SJSA1 (cell line): ENCODE data around the gene HBEGF. TPM values are rescaled to one million over a fixed set of nuclear protein-coding genes. Genes with fewer than 3 reads are reported as not detected.

Source experiments
- DNase-seq, 2 experiments: peaks; one replicate each; pipeline ENCODE4 v3.0.0-alpha.2; 2015 to 2020; ENCODE audit warnings: low spot score in 2 of 2, low read depth in 1 of 2
- H3K27ac ChIP-seq: fragments of 250-450 bp; sonication (Bioruptor Pico); 2 replicates; pipeline ENCODE4 v1.5.1; 2020; ENCODE audit warnings: mild to moderate bottlenecking, moderate library complexity
- H3K27me3 ChIP-seq: fragments of 250-450 bp; sonication (Bioruptor Pico); replicated peaks from 2 replicates; pipeline ENCODE4 v1.5.1; 2020; ENCODE audit warnings: mild to moderate bottlenecking, moderate library complexity
- H3K36me3 ChIP-seq: fragments of 250-450 bp; sonication (Bioruptor Pico); 2 replicates; pipeline ENCODE4 v1.5.1; 2020; ENCODE audit warnings: mild to moderate bottlenecking
- H3K4me1 ChIP-seq: fragments of 250-450 bp; sonication (Bioruptor Pico); replicated peaks from 2 replicates; pipeline ENCODE4 v1.6.1; 2021; ENCODE audit warnings: mild to moderate bottlenecking
- H3K4me3 ChIP-seq: fragments of 250-450 bp; sonication (Bioruptor Pico); 2 replicates; pipeline ENCODE4 v1.5.1; 2020; ENCODE audit warnings: mild to moderate bottlenecking
- H3K9me3 ChIP-seq: fragments of 250-450 bp; sonication (Bioruptor Pico); replicated peaks from 2 replicates; pipeline ENCODE4 v1.5.1; 2020; ENCODE audit warnings: mild to moderate bottlenecking
- total RNA-seq: library from RNA; depleted of rRNA; stranded (reverse); fragments of >200 nt; shearing (Covaris generic); gene quantifications from 2 replicates; pipeline ENCODE4 v1.2.3, GENCODE V29; 2014

Gene HBEGF
- total RNA-seq, 1 experiment from 2014 or later, result 44.2 TPM

DNA sequence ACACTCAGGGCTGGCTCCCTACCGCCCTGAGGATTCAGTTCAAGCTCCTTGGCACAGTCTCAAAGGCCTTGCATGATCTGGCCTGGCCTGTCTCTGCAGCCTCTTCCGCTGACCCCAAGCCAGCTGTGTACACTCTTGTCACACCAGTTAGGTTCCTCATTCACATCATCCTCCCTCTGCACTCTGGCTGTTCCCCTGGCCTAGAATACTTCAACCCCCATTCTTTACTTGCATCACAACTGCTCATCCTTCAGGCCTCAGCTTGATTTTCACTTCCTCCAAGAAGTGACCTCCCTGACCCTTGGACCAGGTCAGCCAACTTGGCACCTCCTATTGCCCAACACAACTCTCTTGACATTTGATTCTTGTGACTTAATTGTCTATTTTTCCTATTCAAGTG, 24.6 kb downstream of the HBEGF start:
- Histone ChIP-seq H3K9me3 (no peaks in the 10 kb centered on the region), H3K27me3 (no peaks in the 10 kb centered on the region), H3K36me3 (no peaks in the 10 kb centered on the region), H3K27ac (peak overlapping the region; percentile 94), H3K4me3 (no peak overlapping the region), H3K4me1 (peaks cover 44% of the 10 kb centered on the region)
- no peak for DNase-seq

DNA sequence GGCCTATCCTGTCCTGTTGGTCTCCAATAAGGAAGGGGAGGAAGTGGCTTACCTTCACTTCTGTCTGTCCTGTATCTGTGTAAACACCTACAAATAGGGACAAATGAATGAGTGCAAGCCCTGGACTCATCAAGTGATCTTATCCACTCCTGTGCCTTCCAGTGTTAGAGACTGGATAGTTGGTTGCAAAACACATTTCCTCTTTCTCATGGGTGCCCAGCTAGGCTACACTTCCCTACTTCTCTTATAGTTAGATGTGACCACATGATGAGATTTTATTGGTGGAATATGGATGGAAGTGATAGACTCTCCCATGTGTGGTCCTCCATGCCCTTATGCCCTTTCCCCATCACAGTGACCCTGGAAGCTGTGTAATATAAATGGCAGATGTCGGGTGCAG, 26.6 kb downstream of the HBEGF start:
- no peak overlapping the region for H3K4me3 ChIP-seq
- DNase-seq, result no peak
- H3K27ac ChIP-seq, result no peak overlapping the region
- no peaks in the 10 kb centered on the region for H3K36me3 ChIP-seq
- no peaks in the 10 kb centered on the region for H3K9me3 ChIP-seq
- H3K27me3 ChIP-seq, result no peaks in the 10 kb centered on the region
- peaks cover 40% of the 10 kb centered on the region for H3K4me1 ChIP-seq

DNA sequence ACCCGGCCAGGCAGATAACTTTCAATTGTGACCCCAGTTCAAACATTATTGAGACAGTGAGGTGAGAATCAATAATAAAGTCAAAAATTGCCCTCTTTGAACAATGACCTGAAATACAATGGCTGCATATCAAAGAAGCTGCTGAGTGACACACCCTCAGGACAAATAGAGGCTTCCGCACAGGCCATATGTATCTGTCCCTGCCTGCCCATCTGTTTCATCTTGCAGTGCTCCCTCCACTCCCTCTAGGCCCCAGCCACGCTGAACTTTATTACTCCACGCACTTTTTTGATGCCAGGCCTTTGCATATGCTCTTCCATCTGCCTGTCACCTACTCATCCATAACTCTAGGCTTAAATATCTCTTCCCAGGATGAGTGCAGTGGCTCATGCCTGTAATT, 27.6 kb downstream of the HBEGF start:
- H3K4me1 ChIP-seq, result peaks cover 34% of the 10 kb centered on the region
- H3K9me3 ChIP-seq, result no peaks in the 10 kb centered on the region
- DNase-seq, result no peak
- H3K4me3 ChIP-seq, result no peak overlapping the region
- no peak overlapping the region for H3K27ac ChIP-seq
- H3K27me3 ChIP-seq, result no peaks in the 10 kb centered on the region
- no peaks in the 10 kb centered on the region for H3K36me3 ChIP-seq

DNA sequence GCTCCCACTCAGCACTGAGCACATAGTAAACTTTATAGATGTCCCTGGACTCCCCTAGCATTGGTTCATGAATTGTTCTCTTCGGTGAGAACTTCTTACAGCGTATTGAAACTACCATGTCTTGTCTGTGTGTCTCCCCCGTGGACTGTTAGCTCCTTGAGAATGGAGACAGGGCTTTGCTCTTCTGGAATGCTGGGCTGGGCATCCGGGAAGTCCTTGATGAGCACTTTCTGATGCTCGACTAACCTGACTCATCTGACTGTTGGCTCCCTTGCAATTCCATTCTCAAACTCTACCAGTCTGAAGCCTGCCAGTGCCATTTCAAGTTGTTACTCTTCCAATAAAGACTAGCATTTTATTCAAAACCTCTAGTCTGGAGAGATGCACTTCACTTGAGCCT, 28.5 kb downstream of the HBEGF start:
- Histone ChIP-seq H3K36me3 (no peaks in the 10 kb centered on the region), H3K27me3 (no peaks in the 10 kb centered on the region), H3K9me3 (no peaks in the 10 kb centered on the region), H3K27ac (peak overlapping the region; percentile 61), H3K4me1 (peaks cover 34% of the 10 kb centered on the region), H3K4me3 (no peak overlapping the region)
- peak; percentile 59 to 80 for DNase-seq

DNA sequence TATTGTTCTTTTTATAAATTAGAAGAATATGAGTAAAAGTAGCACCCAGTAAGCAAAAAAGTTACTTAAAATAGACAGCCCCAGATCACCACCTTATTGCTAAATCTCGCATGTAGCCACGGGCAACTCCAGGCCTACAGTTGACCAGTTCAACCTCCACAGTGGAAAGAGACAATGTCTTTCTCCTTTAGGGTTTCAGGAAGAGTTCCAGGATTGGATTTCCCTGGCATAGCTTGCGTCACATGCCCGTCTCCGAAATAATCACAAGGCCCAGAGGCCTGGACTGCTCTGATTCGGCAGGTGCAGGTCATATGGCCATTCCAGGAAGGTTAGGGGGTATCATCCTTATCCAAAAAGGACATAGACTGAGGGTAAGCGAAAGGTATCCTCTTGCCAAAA, 33.6 kb downstream of the HBEGF start:
- Histone ChIP-seq H3K27ac (peak overlapping the region; percentile 62), H3K4me1 (peaks cover 48% of the 10 kb centered on the region), H3K27me3 (no peaks in the 10 kb centered on the region), H3K4me3 (no peak overlapping the region), H3K36me3 (no peaks in the 10 kb centered on the region), H3K9me3 (no peaks in the 10 kb centered on the region)
- no peak for DNase-seq

DNA sequence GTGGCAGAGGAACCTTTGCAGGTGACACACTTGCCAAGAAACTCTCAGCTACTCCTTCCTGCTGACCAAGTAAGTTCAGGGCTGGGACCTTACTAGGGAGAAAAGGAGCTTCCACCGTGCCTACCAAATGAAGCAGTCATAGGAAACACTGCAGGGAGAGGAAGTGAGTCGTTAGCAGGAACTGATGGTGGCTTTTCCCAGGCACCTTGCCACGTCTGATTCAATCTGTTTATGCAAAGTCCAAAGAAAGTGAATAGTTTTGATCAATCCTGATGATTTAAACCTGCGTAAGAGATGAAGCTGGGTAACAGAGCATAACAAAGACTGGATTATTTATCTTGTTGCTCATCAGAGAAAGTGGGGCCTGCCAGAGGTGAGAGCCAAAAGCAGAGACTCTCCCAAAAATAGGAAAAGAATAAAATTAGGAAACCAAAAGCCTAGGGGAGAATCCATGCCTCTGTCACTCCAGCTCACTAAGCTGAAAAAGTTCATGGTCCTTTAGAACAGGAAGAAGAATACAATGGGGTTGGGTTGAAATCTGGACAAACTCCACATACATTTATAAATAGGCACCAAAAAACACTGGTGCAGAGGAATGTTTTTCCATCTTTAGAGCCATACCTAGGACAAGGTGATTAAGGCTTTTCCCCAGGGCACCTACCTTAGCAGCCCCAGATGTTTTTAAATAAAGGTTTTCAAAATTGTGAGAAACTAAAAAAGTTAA, 34.2 kb downstream of the HBEGF start:
- peak; percentile 83 to 85 for DNase-seq
- H3K4me1 ChIP-seq, result peaks cover 43% of the 10 kb centered on the region
- H3K4me3 ChIP-seq, result no peak overlapping the region
- H3K36me3 ChIP-seq, result no peaks in the 10 kb centered on the region
- no peaks in the 10 kb centered on the region for H3K9me3 ChIP-seq
- H3K27me3 ChIP-seq, result no peaks in the 10 kb centered on the region
- H3K27ac ChIP-seq, result peak overlapping the region; percentile 62

DNA sequence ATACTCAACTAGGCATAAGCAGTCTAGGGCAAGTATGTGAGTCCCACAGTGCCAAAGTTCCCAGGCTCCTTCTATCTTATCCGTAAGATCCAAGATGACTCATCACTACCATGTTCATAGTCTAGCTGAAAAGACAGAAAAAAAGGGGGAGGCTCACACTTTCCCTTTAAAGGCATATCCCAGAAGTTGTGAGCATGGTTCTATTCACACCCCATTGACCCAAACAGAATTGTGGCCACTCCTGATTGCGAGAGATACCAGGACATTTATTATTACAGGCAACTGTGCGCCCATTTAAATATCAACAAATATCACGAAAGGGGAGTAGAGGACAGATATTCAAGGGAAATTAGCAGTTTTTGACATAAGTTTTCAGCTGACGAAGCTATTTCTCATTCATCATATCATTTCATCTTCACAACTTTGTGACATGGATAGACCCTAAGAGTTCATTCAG, 35.4 kb downstream of the HBEGF start:
- no peaks in the 10 kb centered on the region for H3K27me3 ChIP-seq
- H3K4me1 ChIP-seq, result peaks cover 43% of the 10 kb centered on the region
- peak overlapping the region; percentile 62 for H3K27ac ChIP-seq
- no peaks in the 10 kb centered on the region for H3K36me3 ChIP-seq
- peak; percentile 67 to 85 for DNase-seq
- no peaks in the 10 kb centered on the region for H3K9me3 ChIP-seq
- no peak overlapping the region for H3K4me3 ChIP-seq

DNA sequence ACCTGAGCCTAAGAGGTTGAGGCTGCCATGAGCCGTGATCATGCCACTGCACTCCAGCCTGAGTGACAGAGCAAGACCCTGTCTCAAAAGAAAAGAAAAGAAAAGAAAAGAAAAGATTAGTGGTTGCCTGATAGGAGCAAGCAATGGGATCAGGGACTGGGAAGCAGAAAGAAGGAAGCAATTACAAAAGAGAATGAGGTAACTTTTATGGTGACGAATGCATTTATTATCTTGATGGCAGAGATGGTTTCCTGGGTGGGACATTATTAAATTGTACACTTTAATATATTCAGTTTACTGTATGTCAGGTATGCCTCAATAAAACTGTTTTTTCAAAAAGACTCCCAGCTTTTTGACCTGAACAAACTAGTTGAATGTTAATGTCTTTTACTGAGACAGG, 36.0 kb downstream of the HBEGF start:
- peak overlapping the region; percentile 62 for H3K27ac ChIP-seq
- H3K4me1 ChIP-seq, result peaks cover 43% of the 10 kb centered on the region
- H3K9me3 ChIP-seq, result no peaks in the 10 kb centered on the region
- H3K36me3 ChIP-seq, result no peaks in the 10 kb centered on the region
- no peaks in the 10 kb centered on the region for H3K27me3 ChIP-seq
- no peak overlapping the region for H3K4me3 ChIP-seq
- peak in 1 of 2 experiments; percentile 32 for DNase-seq

DNA sequence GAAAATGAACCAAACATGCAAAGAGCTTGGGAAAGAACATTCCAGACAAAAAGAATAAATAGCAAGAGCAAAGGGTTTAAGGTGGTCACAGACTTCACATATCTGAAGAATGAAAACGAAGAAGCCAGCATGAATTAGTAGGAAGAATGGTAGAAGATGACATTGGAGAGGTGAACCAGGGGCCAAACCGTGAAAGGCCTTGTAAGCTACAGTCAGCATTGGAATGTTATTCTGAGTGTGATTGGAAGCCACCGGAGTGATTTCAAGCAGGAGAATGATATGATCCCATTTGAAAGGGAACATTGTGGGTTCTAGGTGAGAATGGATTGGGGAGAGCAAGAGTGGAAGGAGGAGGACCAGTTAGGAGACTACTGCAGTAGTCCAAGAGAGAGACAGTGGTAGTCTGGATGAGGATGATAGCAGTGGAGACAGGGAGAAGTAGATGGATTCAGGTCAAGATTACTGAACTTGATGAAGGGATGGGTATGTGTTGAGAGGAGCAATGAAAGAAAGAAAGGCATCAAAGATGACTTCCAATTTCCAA, 36.6 kb downstream of the HBEGF start:
- Histone ChIP-seq H3K27ac (peak overlapping the region; percentile 62; the same call in 1 of the 2 replicates), H3K36me3 (no peaks in the 10 kb centered on the region)
- no peak for DNase-seq

DNA sequence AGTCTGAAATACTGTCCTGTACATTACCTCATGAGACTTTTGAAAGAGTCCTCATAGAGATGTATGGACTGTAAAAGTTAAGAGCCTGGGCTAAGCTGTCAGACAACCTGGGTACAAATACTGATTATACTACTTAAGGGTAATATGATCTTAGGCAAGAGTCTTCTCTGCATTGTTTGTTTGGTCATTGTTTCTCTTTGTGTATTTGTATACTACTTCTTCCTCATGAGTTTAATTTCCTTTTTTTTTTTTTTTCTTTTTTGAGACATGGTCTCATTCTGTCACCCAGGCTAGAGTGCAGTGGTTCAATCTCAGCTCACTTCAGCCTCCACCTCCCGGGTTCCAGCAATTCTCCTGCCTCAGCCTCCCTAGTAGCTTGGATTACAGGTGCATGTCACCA, 40.9 kb downstream of the HBEGF start:
- no peak overlapping the region for H3K27ac ChIP-seq
- H3K27me3 ChIP-seq, result no peaks in the 10 kb centered on the region
- no peaks in the 10 kb centered on the region for H3K9me3 ChIP-seq
- no peak overlapping the region for H3K4me3 ChIP-seq
- H3K4me1 ChIP-seq, result peaks cover 24% of the 10 kb centered on the region
- no peak for DNase-seq
- peaks cover 7% of the 10 kb centered on the region for H3K36me3 ChIP-seq

More for the DNA sequence above, 36.6 kb downstream of the HBEGF start:
- H3K27me3 ChIP-seq, result no peaks in the 10 kb centered on the region
- H3K4me3 ChIP-seq, result no peak overlapping the region
- H3K9me3 ChIP-seq, result no peaks in the 10 kb centered on the region
- H3K4me1 ChIP-seq, result peaks cover 43% of the 10 kb centered on the region

DNA sequence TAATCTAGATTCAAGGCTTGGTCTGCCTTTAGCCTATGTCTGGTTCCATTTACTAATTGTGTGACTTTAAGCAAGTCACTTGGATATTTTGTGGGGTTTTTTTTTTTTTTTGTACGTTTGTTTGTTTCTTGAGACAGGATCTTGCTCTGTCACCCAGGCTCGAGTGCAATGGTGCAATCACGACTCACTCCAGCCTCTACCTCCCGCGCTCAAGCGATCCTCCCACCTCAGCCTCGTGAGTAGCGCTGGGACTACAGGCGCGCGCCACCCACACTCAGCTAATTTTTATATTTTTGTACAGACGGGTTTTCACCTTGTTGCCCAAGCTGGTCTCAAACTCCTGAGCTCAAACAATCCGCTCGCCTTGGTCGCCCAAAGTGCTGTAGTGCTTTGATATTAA, 42.4 kb downstream of the HBEGF start:
- DNase-seq, result no peak
- no peaks in the 10 kb centered on the region for H3K9me3 ChIP-seq
- peaks cover 22% of the 10 kb centered on the region for H3K4me1 ChIP-seq
- H3K4me3 ChIP-seq, result no peak overlapping the region
- H3K36me3 ChIP-seq, result peaks cover 19% of the 10 kb centered on the region
- no peak overlapping the region for H3K27ac ChIP-seq
- H3K27me3 ChIP-seq, result no peaks in the 10 kb centered on the region

DNA sequence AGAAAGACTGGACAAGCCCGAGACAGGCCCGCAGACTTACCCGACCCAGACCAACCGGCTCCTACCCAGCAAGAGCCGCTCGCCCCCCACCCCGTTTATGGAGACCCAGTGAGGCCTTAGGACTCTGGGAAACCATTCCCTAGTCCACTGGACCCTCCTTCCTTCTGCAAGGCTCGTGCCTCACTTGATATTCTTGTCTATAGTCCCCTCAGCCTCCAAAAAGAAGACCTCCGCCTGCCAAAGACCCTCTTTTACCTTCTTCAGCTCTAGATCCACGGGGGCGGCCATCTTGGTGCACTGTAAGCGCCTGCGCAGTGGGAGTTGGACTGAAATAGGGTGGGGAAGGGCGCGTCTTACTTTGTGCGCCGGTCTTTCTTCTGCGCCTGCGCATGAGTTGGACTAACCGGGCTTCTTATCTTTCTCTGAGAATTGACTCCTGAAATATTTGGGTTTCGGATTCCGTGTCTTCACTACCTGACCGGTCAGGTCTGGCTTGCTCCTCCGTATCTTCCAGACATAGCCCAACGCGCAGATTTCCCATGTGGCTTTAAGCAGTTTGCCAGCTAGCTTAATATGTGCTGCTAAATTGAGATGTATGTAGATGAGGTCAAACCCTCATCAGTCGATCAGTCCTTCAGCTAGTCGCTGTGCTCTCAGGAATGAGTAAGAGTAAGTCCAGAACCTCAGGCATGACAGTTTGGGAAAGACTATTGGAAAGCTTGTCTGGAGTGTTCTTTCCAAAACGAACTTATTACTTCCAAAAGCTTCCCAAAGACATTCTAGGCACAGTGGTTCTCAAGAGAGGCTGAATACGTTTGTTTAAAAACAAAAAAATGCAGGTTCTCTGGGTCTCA, 43.4 kb downstream of the HBEGF start, which contains the start of gene PFDN1:
Gene PFDN1, minus strand, starts transcription at position 316 of the 854 bp plus-strand sequence. Its CDS starts 28 bp downstream, at position 288.
- H3K36me3 ChIP-seq, result peaks cover 23% of the 10 kb centered on the region
- no peaks in the 10 kb centered on the region for H3K27me3 ChIP-seq
- peak; percentile 97 to 98 for DNase-seq

DNA sequence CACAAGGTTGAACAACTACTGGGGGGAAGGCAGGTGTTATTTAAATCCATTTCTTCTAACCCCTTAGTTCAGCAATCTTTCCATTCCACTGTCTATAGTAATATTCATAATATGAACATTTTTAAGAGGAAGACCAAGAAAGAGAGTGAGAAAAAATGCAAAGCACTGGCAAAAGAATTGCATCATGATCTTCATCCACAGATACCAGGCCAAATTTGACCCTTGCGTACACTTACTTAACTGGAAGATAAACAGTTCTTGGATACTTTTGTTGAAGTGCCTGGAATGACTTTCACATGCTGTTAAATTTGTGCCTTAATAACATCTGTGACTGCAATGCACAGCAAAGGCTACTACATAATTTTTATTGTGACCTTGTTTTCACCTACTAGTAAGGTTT, 45.3 kb downstream of the HBEGF start:
- H3K4me1 ChIP-seq, result peaks cover 44% of the 10 kb centered on the region

More for the DNA sequence above, 43.4 kb downstream of the HBEGF start, which contains the start of gene PFDN1:
- Histone ChIP-seq H3K9me3 (no peaks in the 10 kb centered on the region), H3K4me3 (peak within 1 kb of the TSS; percentile 58), H3K4me1 (peaks cover 31% of the 10 kb centered on the region), H3K27ac (peak within 1 kb of the TSS; percentile 73)

DNA sequence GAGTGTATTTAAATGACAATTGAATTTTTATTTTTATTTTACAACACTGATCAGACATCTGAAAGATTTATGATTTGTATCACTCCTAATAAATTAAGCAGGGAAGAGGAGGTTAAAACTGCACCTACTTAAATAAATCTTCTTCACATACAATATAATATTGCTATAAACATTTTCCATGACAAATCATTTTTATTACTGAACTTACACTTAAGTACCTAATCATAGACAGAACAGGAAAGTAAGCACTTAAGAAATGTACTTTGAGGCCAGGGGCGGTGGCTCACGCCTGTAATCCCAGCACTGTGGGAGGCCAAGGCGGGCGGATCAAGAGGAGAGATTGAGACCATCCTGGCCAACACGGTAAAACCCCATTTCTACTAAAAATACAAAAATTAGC, 47.3 kb downstream of the HBEGF start:
- no peak for DNase-seq
- Histone ChIP-seq H3K4me1 (peaks cover 63% of the 10 kb centered on the region), H3K27ac (peak overlapping the region; percentile 41), H3K27me3 (no peaks in the 10 kb centered on the region), H3K4me3 (no peak overlapping the region), H3K9me3 (no peaks in the 10 kb centered on the region), H3K36me3 (peaks cover 34% of the 10 kb centered on the region)

More for the DNA sequence above, 45.3 kb downstream of the HBEGF start:
- Histone ChIP-seq H3K9me3 (no peaks in the 10 kb centered on the region), H3K36me3 (peaks cover 34% of the 10 kb centered on the region), H3K4me3 (no peak overlapping the region), H3K27me3 (no peaks in the 10 kb centered on the region), H3K27ac (no peak overlapping the region)
- DNase-seq, result no peak
